Gastroesophageal sphincter (tissue), 3 donors: ENCODE results near the gene IFIH1.

ENCODE experiments used
- EP300 ChIP-seq: sonication (generic); formaldehyde crosslinking; IDR thresholded peaks from one replicate; pipeline ENCODE4 v1.6.1; 2017; ENCODE audit warnings: antibody characterized with exemption, mild to moderate bottlenecking
- TF ChIP-seq, protein P1 (sequence below), 4 experiments: fragments of 200-600 bp in 2 of 4; fragments of 450-650 bp in 2 of 4; sonication (generic) in 1 of 4; IDR thresholded peaks; one replicate each; pipeline ENCODE4 v1.5.1; 2017 to 2019; ENCODE audit warnings: antibody characterized with exemption in 4 of 4, mild to moderate bottlenecking in 2 of 4, moderate library complexity in 2 of 4

DNA sequence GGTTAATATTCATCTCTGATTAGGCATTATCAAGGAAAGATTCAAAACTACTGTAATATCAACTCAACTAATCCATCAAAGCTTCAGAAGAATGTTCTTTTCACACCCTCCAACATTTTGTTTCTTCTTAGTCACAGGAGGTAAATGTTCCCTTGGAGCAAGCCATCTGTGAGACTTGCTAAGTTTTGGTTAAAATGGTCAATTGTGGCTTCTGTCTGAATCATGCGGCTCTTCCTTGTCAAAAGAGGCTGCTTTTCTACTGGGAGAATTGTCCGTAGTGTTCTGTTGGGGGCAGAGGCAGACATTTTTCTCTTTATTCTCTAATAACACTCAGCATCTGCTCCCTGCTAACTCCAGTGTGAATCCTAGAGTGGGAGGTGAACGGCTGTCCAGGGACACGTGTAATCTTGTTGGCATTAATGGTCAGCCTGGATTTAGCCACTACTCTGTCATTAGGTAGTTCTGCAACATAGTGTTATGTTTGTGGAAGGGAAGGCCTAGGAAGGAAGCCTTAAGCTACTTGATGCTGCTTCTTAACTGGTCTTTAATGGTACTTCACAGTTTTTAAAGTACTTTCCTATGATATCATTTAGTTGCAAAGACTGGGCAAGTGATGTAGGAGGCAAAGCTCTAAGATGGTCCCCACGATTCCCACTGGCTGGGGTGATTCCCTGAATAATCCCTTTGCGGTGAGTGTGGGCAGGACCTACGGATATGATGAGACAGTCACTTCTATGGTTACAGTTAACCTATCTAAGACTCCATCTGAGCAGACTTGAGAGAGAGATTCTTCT lies 52.6 kb downstream of the IFIH1 start:
- TF ChIP-seq, protein P1, sequence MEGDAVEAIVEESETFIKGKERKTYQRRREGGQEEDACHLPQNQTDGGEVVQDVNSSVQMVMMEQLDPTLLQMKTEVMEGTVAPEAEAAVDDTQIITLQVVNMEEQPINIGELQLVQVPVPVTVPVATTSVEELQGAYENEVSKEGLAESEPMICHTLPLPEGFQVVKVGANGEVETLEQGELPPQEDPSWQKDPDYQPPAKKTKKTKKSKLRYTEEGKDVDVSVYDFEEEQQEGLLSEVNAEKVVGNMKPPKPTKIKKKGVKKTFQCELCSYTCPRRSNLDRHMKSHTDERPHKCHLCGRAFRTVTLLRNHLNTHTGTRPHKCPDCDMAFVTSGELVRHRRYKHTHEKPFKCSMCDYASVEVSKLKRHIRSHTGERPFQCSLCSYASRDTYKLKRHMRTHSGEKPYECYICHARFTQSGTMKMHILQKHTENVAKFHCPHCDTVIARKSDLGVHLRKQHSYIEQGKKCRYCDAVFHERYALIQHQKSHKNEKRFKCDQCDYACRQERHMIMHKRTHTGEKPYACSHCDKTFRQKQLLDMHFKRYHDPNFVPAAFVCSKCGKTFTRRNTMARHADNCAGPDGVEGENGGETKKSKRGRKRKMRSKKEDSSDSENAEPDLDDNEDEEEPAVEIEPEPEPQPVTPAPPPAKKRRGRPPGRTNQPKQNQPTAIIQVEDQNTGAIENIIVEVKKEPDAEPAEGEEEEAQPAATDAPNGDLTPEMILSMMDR (IDR thresholded peaks at IDR 0.05) = no peak
- no peak for TF ChIP-seq EP300
